ENCODE measurements around the gene IGLON5. TPM values are rescaled to one million over a fixed set of nuclear protein-coding genes. Genes with fewer than 3 reads are reported as not detected.
A peak's percentile ranks its signal among the peaks of the same experiment; 100 is the strongest.

Gene IGLON5
- total RNA-seq, 1 experiment from 2014 or later = not detected

GRCh38 chr19:51339687-51340656 lies 28.5 kb downstream of the IGLON5 start:
- H3K4me3 Mint-ChIP-seq (ENCODE audit: low read depth, unreplicated experiment) = peak overlapping the region; percentile 72
- peaks cover 34% of the 10 kb centered on the region for H3K36me3 Mint-ChIP-seq (ENCODE audit: insufficient read depth, unreplicated experiment)
- peak; percentile 29 for TF ChIP-seq CTCF (IDR thresholded peaks at IDR 0.05; ENCODE audit: unreplicated experiment)
- BruUV-seq (replicated peaks) = TSS peak; percentile 21
- no peaks in the 10 kb centered on the region for H3K27me3 Mint-ChIP-seq (ENCODE audit: unreplicated experiment)
- H3K9me3 Mint-ChIP-seq (ENCODE audit: low read depth, unreplicated experiment) = no peaks in the 10 kb centered on the region
- H3K4me1 Mint-ChIP-seq (ENCODE audit: low read depth, unreplicated experiment) = peaks cover 30% of the 10 kb centered on the region
- DNase-seq = peak; percentile 99
- intact Hi-C loops (cut with micrococcal nuclease; ENCODE audit: unreplicated experiment) = loop anchor here (1.0 to 5.0 kb wide), 3 partner anchors 27 to 322 kb away; partner anchors contain the start of gene ETFB
- peak overlapping the region; percentile 50 for H3K27ac Mint-ChIP-seq (ENCODE audit: unreplicated experiment)
- CTCF ChIA-PET = interaction anchor here (0.6 to 1.5 kb wide), 18 partner anchors 20 to 1753 kb away, joined by 3 to 17 read pairs (median 4); partner anchors contain the start of gene ETFB

GRCh38 chr19:51341066-51341465 lies 29.6 kb downstream of the IGLON5 start:
- intact Hi-C loops (cut with micrococcal nuclease; ENCODE audit: unreplicated experiment) = no loop called here
- CTCF ChIA-PET = interaction anchor here (1.1 to 2.1 kb wide), 2 partner anchors 66 to 98 kb away, joined by 3 to 8 read pairs; no protein-coding TSS in a partner anchor
- no peaks in the 10 kb centered on the region for H3K9me3 Mint-ChIP-seq (ENCODE audit: low read depth, unreplicated experiment)

GRCh38 chr19:51341976-51342580 lies 30.6 kb downstream of the IGLON5 start, which contains the start of gene VSIG10L:
Gene VSIG10L, minus strand, starts transcription at chr19:51342139. Its CDS starts 15 bp downstream, at chr19:51342124.
- peak within 1 kb of the TSS; percentile 72 for H3K4me3 Mint-ChIP-seq (ENCODE audit: low read depth, unreplicated experiment)
- CTCF ChIA-PET = interaction anchor here (1.1 to 2.1 kb wide), 4 partner anchors 21 to 97 kb away, joined by 3 to 8 read pairs (median 6); no protein-coding TSS in a partner anchor
- H3K27me3 Mint-ChIP-seq (ENCODE audit: unreplicated experiment) = no peaks in the 10 kb centered on the region
- no TSS peak for BruUV-seq (replicated peaks)
- peaks cover 35% of the 10 kb centered on the region for H3K4me1 Mint-ChIP-seq (ENCODE audit: low read depth, unreplicated experiment)
- no peak for TF ChIP-seq CTCF (IDR thresholded peaks at IDR 0.05; ENCODE audit: unreplicated experiment)
- intact Hi-C loops (cut with micrococcal nuclease; ENCODE audit: unreplicated experiment) = no loop called here
- no peaks in the 10 kb centered on the region for H3K9me3 Mint-ChIP-seq (ENCODE audit: low read depth, unreplicated experiment)
- peak within 1 kb of the TSS; percentile 67 for H3K27ac Mint-ChIP-seq (ENCODE audit: unreplicated experiment)
- H3K36me3 Mint-ChIP-seq (ENCODE audit: insufficient read depth, unreplicated experiment) = peaks cover 45% of the 10 kb centered on the region
- DNase-seq = peak; percentile 43

More at GRCh38 chr19:51341066-51341465, 29.6 kb downstream of the IGLON5 start:
- Mint-ChIP-seq H3K27ac (ENCODE audit: unreplicated experiment) (peak overlapping the region; percentile 67), H3K4me1 (ENCODE audit: low read depth, unreplicated experiment) (peaks cover 30% of the 10 kb centered on the region), H3K36me3 (ENCODE audit: insufficient read depth, unreplicated experiment) (peaks cover 36% of the 10 kb centered on the region), H3K4me3 (ENCODE audit: low read depth, unreplicated experiment) (peak overlapping the region; percentile 72), H3K27me3 (ENCODE audit: unreplicated experiment) (no peaks in the 10 kb centered on the region)
- no peak for TF ChIP-seq CTCF (IDR thresholded peaks at IDR 0.05; ENCODE audit: unreplicated experiment)
- BruUV-seq (replicated peaks) = no TSS peak
- DNase-seq = no peak

Measured in Calu3 (cell line).